CD1c-positive myeloid dendritic cell (primary cell): ENCODE measurements around the gene OR6Q1.

Experiments
- DNase-seq: peaks from one replicate; pipeline ENCODE4 v3.0.0-alpha.2; 2016; ENCODE audit errors: extremely low spot score

The OR6Q1 gene

DNA sequence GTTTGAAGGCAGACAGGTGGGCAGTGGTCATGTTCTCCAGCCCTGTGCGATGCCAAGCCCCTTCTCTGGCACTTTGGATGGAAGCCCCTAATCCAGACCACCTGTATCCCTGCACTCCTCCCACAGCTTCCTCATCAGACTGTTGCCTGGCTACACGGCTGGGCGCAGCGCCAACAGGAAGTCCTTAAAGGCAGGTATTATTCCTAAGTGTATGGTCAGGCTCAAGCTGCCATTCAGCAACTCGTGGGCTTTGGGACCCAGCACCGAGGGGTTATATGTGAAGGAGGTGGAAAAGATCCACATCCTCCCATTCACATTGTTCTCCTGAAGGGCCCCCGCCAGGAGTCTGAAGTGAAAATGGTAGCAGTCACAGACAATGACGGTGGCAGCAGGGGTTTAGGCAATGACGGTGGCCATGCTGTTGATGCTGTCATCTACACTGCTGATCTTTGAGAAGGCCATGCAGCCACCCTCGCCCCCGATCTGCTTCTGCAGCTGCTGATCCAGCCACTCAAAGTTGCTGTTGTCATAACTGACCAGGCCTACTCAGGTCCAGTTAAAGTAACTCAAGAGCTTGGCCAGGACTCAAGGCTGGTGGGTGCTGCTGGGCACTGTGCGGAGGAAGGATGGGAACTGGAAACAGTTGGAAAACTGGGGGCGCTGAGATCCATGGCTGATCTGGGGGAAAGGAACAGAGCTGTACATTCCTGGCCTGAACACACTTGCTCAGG is 27.7 kb downstream of the OR6Q1 start:
- no peak for DNase-seq

DNA sequence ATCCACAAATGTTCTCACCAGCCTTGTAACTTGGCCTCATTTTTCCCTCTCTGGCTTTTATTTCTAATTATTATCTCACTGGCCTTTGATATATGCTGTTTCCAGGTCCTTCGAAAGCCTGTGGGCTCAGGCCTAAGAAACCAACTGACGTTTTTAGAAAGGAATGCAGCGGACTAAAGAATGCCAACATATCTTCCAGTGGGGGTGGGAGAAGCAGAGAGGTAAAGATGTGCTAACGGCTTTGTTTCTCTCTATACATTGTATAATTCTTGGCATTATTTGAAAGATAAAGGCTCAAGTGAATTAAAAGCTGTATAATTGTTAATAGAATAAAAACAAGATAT is 28.2 kb downstream of the OR6Q1 start:
- no peak for DNase-seq

DNA sequence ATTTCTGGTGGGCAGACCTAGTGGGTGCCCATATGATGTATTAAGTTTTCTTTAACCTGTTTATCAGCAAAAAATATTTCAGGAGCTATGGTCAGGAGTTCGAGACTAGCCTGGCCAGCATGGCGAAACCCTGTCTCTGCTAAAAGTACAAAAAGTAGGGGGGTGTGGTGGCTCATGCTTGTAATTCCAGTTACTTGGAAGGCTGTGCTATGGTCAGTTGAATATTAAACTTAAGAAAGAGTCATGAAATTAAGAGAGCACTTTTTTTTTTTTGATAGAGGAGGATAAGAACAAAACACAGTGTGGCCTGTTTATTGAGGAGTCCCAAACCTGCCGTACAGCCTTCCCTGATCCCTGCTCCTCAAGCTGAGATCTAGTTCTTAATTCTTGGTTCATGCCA is 29.8 kb downstream of the OR6Q1 start:
- no peak for DNase-seq

DNA sequence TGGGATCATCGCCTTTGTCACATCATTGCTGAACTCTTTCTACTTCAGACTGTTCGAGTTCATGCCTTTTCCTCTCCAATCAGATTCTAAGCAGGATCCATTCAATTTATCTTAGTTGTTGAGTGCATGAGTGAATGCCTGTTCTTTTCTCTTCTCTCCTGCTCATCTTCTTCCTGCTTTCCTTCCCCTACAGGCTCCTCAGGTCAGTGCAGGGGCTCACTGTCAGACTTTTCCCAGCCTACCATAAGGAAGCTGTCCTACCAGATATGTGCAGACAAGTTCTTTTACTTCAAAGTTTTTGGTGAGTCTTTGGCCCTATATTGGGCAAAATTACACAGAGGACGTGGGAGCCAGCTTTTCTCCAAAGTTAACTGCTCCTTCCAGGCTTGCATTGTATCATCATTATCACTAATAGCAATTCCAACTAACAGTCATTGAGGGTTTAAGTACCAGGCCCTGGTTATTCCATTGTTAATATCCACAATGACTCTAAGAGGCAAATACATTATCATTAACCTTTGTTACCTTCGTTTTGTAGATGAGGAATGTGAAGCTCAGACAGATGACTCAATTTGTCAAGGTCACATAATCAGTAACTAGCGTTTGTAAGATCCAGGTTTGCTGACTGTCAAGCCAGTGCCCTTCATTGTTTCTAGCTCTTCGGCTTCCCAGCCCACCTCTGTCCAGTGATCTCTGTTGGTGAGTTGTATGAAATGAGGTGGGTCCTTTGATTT is 30.4 kb downstream of the OR6Q1 start:
- DNase-seq: no peak

DNA sequence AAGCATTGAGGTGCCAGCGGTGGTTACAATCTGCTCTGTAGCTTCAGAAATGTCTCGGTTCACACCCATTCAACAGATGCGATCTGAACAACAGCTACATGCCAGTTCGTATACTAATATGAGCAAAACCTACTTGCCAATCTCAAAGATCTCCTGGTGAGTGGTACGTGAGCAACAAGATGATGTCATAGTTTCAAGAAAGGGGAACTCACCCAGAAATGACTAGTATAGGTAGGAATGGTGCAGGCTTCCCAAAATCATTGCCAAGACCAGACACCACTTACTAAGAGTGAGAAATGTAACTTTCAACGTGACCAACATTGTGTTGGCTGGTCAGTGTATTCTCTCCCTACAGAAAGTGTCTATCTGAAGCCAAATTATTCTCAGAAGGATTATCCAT is 31.1 kb downstream of the OR6Q1 start:
- DNase-seq: no peak

DNA sequence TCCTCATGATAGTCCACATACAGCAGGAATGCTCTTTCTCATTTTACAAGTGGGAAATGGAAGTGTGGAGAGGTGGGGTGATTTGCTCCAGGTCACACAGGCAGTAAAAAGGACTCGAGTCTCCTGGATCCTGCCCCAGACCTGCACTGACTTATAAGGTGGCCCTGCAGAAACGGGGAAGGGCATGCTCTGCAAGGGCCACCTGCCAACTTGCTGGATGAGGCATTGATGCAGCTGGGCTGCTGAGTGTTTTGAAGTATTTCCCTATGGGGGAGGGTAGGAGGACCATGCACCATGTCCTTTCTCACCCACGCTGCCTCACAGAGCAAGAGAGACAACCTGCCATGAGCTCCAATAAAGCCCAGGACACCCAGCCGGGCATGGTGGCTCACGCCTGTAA is 36.9 kb downstream of the OR6Q1 start:
- DNase-seq: no peak

DNA sequence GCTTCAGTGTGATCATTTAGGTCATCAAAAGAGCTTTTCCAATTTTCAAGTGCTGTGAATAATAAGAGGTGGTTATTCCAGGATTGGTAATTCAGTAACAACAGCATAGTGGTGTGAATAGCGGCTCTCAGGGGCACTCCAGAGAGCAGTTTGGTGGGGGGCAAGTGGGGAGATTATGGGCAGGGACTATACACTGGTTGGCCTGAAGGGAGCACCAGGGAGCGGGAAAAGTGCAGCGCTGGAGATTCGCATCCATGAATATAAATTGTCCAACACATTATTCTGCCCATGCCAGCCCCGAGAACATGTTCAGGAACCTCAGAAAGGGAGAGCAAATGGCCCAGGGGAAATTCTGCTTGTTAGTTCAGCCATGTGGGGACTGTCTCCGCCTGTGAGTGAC is 37.9 kb downstream of the OR6Q1 start:
- no peak for DNase-seq

DNA sequence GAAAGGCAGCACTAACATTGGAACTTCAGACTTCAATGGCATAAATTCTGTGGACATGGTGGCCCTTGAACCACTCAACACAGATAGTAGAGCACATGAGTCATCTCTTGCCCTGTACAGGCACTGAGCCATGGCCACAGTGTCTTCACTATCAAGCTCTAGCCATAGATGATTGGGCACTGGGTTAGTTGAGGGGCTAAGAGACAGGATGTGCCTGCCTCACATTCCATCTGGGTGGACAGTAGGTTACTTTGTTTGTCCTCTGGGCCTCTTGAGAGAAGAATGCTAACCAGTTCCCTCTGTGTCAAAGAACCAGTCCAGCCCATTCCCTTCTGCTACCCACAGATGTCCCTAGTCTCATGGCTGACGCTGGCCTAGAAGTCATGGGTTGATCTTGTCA is 39.8 kb downstream of the OR6Q1 start:
- no peak for DNase-seq

DNA sequence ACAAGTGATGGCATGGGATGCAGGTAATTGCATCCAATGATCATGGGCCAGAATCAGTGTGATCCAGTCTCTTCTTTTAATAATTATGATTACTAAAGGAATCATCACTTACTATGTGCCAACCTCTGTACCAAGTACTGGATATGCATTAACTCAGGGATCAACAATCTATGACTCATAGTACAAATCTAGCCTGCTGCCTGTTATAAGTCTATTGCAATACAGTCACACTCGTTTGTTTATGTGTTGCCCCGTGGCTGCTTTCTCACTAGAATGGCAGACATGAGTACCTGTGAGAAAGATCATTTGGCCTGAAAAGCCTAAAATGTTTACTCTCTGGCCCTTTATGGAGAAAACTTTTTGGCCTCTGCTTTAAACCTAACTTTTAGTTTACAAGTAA is 45.0 kb downstream of the OR6Q1 start:
- DNase-seq: no peak
